ENCODE data around the gene MFSD6.
A peak's percentile ranks its signal among the peaks of the same experiment; 100 is the strongest.
"Not testable (repeated sequence)": the region's sequence is repeated elsewhere in the genome, so short reads cannot be mapped to it uniquely, and the experiment has no call there.

The MFSD6 gene

DNA sequence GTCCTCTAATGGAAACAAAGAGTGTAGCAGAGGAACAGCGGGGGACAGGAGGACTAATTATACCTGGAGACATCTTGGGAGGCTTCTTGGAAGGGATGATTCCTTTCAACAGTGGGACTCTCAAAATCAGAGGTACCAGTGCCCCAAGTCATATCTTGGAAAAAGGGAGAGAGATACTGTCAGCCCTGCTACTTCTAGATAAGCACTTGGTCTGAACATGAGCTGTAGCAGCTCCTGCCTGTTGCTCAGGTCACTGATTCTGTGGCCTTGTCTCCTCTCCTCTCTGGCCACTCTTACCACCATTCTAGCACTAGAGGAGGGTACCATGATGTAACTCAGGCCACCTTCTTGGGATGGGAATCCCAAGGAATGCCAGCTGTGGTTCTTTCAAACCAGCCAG, 54.5 kb downstream of the MFSD6 start:
- H3K27me3 ChIP-seq (ENCODE audit: control insufficient read depth in 1 of 2, insufficient read depth in 2 of 2, low read length in 2 of 2) = no peaks in the 10 kb centered on the region
- peaks cover 0 to 5% of the 10 kb centered on the region in 2 donors for H3K36me3 ChIP-seq (ENCODE audit: control insufficient read depth in 2 of 2, insufficient read depth in 2 of 2, low read length in 2 of 2)
- H3K4me1 ChIP-seq (ENCODE audit: control insufficient read depth, insufficient read depth, low read length) = peaks cover 12% of the 10 kb centered on the region
- no peak overlapping the region for H3K9ac ChIP-seq (ENCODE audit: low read length in 2 of 2)
- no peak overlapping the region for H3K27ac ChIP-seq (ENCODE audit: low read length)
- no peak overlapping the region for H3K4me3 ChIP-seq (ENCODE audit: low read length in 2 of 2)
- H3K9me3 ChIP-seq (ENCODE audit: control insufficient read depth in 2 of 2, low read length in 2 of 2) = no peaks in the 10 kb centered on the region

DNA sequence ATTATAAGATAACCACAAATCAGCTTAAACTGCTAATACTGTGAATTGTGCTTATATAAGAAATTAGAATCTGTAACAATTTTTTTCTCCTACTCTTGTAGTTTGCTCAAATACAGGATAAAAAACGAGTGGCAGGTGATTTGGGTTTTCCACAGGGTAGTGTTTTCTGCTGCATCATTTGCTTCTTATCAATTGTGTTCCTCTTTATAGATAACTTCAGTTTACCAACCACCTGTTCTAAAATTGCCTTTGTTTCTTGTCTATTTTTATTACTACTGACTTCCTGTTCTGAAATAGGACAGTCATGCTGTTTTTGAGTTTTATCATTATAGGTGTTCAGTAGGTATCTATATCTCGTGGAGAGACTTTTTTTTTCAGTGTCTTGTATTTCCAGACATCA, 56.9 kb downstream of the MFSD6 start:
- H3K27me3 ChIP-seq (ENCODE audit: control insufficient read depth in 1 of 2, insufficient read depth in 2 of 2, low read length in 2 of 2) = no peaks in the 10 kb centered on the region
- peaks cover 0 to 4% of the 10 kb centered on the region in 2 donors for H3K36me3 ChIP-seq (ENCODE audit: control insufficient read depth in 2 of 2, insufficient read depth in 2 of 2, low read length in 2 of 2)
- H3K9ac ChIP-seq (ENCODE audit: low read length in 2 of 2) = no peak overlapping the region
- H3K4me1 ChIP-seq (ENCODE audit: control insufficient read depth, insufficient read depth, low read length) = peaks cover 24% of the 10 kb centered on the region
- H3K4me3 ChIP-seq (ENCODE audit: low read length in 2 of 2) = no peak overlapping the region
- H3K9me3 ChIP-seq (ENCODE audit: control insufficient read depth in 2 of 2, low read length in 2 of 2) = no peaks in the 10 kb centered on the region
- no peak overlapping the region for H3K27ac ChIP-seq (ENCODE audit: low read length)

DNA sequence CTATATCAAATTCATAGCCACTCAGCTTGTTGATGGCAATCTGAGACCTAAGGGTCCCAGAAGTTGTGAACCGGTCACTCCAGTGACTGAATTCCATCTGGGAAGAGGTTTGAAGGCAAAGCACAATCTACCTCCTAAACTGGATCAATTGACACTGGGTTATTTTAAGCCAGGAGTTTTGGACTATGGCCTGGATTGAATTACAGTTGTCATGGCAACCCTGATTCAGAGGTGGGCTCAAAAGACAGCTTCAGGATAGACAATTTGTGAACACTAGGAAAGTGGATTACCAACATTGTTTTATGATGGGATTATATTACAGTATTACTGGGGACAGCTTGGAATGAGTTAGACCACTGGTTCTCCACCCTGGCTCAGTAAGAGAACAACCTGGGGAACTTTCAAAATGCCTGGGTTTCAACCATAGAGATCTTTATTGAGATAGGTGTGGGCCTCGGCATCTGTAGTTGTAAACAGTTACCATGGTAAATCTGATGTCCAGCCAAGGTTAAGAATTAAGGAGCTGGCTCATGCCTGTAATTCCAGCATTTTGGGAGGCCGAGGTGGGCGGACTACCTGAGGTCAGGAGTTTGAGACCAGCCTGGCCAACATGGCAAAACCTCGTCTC, 58.8 kb downstream of the MFSD6 start:
- peak overlapping the region; percentile 68 for H3K27ac ChIP-seq (ENCODE audit: low read length)
- peak overlapping the region in 1 of 2 donors; percentile 44 for H3K4me3 ChIP-seq (ENCODE audit: low read length in 2 of 2)
- peaks cover 28% of the 10 kb centered on the region for H3K4me1 ChIP-seq (ENCODE audit: control insufficient read depth, insufficient read depth, low read length)

DNA sequence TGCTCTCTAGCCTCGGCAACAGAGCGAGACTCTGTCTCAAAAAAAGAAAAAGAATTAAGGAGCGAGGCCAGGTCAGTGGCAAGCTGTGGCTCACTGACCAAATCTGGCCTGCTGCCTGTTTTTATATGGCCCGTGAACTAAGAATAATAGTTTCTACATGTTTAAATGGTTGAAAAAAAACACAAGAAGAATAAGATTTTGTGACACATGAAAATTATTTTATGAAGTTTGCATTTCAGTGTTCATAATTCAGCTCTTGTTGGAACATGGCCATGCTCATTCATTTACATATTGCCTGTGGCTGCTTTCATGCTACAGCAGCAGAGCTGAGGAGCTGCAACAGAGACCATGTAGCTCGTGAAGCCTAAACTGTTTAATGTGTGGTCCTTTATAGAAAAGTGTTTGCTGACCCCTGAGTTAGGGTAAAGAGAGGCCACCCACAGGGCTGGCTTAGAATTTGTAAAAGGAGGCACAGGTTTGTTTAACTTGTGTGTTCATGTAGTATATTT, 59.5 kb downstream of the MFSD6 start:
- peak overlapping the region in 1 of 2 donors; percentile 7 for H3K9ac ChIP-seq (ENCODE audit: low read length in 2 of 2)
- H3K4me3 ChIP-seq (ENCODE audit: low read length in 2 of 2) = peak overlapping the region in 1 of 2 donors; percentile 44
- no peaks in the 10 kb centered on the region for H3K9me3 ChIP-seq (ENCODE audit: control insufficient read depth in 2 of 2, low read length in 2 of 2)
- H3K27me3 ChIP-seq (ENCODE audit: control insufficient read depth in 1 of 2, insufficient read depth in 2 of 2, low read length in 2 of 2) = no peaks in the 10 kb centered on the region
- peaks cover 0 to 2% of the 10 kb centered on the region in 2 donors for H3K36me3 ChIP-seq (ENCODE audit: control insufficient read depth in 2 of 2, insufficient read depth in 2 of 2, low read length in 2 of 2)
- H3K4me1 ChIP-seq (ENCODE audit: control insufficient read depth, insufficient read depth, low read length) = peaks cover 28% of the 10 kb centered on the region
- peak overlapping the region; percentile 68 for H3K27ac ChIP-seq (ENCODE audit: low read length)

More for the DNA sequence above, 58.8 kb downstream of the MFSD6 start:
- H3K36me3 ChIP-seq (ENCODE audit: control insufficient read depth in 2 of 2, insufficient read depth in 2 of 2, low read length in 2 of 2) = peaks cover 0 to 4% of the 10 kb centered on the region in 2 donors
- H3K27me3 ChIP-seq (ENCODE audit: control insufficient read depth in 1 of 2, insufficient read depth in 2 of 2, low read length in 2 of 2) = no peaks in the 10 kb centered on the region
- H3K9ac ChIP-seq (ENCODE audit: low read length in 2 of 2) = no peak overlapping the region
- H3K9me3 ChIP-seq (ENCODE audit: control insufficient read depth in 2 of 2, low read length in 2 of 2) = no peaks in the 10 kb centered on the region

DNA sequence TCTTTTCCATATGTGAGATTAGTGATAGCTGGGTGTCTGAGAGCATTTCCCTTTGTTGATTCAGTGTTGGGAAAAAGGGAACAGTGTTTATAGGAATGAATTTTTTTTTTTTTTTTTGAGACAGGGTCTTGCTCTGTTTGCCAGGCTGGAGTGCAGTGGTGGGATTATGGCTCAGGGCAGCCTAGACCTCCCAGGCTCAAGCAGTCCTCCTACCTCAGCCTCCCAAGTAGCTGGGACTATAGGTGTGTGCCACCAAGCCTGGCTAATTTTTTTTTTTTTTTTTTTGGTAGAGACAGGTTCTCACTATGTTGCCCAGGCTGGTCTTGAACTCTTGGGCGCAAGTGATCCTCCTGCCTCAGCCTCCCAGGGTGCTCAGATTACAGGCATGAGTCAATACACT, 60.2 kb downstream of the MFSD6 start:
- Histone ChIP-seq H3K9ac (ENCODE audit: low read length in 2 of 2) (peak overlapping the region in 1 of 2 donors; percentile 7), H3K4me1 (ENCODE audit: control insufficient read depth, insufficient read depth, low read length) (peaks cover 28% of the 10 kb centered on the region), H3K27ac (ENCODE audit: low read length) (peak overlapping the region; percentile 68)
- H3K4me3 ChIP-seq (ENCODE audit: low read length in 2 of 2); H3K36me3 ChIP-seq (ENCODE audit: control insufficient read depth in 2 of 2, insufficient read depth in 2 of 2, low read length in 2 of 2); H3K27me3 ChIP-seq (ENCODE audit: control insufficient read depth in 1 of 2, insufficient read depth in 2 of 2, low read length in 2 of 2); H3K9me3 ChIP-seq (ENCODE audit: control insufficient read depth in 2 of 2, low read length in 2 of 2): not testable (repeated sequence)

DNA sequence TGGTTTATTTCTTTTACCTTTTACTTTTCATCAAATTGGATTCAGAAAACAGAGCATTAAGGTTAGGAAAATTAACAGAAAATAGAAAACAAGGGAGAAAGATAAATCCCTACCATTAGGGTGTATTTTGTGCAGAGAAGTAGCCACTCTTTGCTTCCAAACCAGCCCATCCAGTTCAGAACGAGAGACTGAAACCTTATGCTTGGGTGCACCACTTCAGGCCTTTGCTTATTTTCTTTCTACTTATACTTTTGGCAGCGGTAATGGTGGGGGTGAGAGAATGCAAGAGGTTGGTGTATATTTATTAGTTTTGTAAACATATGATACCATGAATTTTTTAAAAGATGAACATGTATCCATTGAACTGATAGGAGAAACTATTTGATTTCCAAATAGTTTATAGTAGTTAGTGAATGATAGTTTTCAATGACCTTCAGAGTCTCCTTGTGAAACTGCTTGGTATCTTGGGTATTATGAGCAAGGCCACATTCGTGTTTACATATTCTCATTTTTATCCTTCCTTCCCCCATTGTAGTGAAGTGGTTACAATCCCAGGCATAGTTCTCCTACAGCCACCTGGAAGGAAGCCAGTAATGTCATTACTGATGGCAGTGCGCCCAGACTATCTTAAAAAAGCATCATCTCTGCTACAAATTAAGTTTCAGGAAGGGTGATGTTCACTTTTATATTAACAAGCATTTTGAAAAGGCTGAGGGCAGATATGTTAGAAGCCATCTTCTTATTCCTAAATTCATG, 60.8 kb downstream of the MFSD6 start:
- Histone ChIP-seq H3K36me3 (ENCODE audit: control insufficient read depth in 2 of 2, insufficient read depth in 2 of 2, low read length in 2 of 2) (no peaks in the 10 kb centered on the region), H3K9ac (ENCODE audit: low read length in 2 of 2) (peak overlapping the region in 1 of 2 donors; percentile 2), H3K4me1 (ENCODE audit: control insufficient read depth, insufficient read depth, low read length) (peaks cover 28% of the 10 kb centered on the region), H3K9me3 (ENCODE audit: control insufficient read depth in 2 of 2, low read length in 2 of 2) (no peaks in the 10 kb centered on the region), H3K27me3 (ENCODE audit: control insufficient read depth in 1 of 2, insufficient read depth in 2 of 2, low read length in 2 of 2) (no peaks in the 10 kb centered on the region), H3K27ac (ENCODE audit: low read length) (peak overlapping the region; percentile 68), H3K4me3 (ENCODE audit: low read length in 2 of 2) (no peak overlapping the region)

DNA sequence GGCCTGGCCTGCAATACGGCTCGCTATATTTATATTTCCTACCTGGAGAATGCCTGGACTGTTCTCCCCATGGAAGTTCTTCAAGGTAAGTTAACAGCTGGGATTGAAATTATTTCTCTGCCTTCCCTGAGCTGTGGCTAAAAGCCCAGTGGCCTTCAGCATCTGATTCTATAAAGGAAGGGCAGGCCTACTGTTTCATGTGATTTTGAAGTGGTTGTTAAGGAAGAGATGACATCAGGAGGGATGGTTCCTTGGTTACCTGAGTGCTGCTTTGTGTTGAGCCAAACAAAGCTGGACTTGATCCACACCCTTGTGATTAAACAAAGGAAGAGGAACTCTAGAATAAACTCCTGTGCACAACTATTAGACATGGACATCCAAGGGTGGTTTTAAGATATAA, 61.6 kb downstream of the MFSD6 start:
- peaks cover 28% of the 10 kb centered on the region for H3K4me1 ChIP-seq (ENCODE audit: control insufficient read depth, insufficient read depth, low read length)
- H3K36me3 ChIP-seq (ENCODE audit: control insufficient read depth in 2 of 2, insufficient read depth in 2 of 2, low read length in 2 of 2) = no peaks in the 10 kb centered on the region
- peak overlapping the region in 1 of 2 donors; percentile 20 for H3K9ac ChIP-seq (ENCODE audit: low read length in 2 of 2)
- no peaks in the 10 kb centered on the region for H3K9me3 ChIP-seq (ENCODE audit: control insufficient read depth in 2 of 2, low read length in 2 of 2)
- H3K27me3 ChIP-seq (ENCODE audit: control insufficient read depth in 1 of 2, insufficient read depth in 2 of 2, low read length in 2 of 2) = no peaks in the 10 kb centered on the region
- peak overlapping the region; percentile 68 for H3K27ac ChIP-seq (ENCODE audit: low read length)
- H3K4me3 ChIP-seq (ENCODE audit: low read length in 2 of 2) = no peak overlapping the region

DNA sequence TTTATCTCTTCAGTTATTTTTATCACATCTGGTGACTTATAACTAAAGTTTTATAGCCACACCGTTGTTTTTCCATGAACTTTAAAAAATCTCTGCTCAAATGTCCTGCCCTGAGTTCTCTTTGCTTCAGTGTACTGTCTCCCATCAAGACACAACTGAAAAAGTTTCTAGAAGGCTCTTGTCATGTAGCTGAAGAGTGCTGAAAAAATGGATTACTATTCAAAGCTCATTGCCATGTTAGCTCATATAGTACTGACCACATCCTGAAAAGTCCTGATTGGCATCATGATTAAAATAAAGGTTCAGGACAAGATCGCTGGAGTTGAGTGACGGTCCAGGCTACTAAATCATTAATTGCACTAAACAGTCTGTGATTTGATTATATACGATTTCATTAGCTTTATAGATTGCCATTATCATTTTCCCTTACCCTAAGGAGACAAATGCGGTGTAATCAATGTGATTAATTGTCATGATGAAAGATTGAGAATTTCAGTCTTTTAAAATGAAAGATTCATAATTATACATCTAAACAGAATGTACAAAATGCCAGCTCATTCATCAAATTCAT, 62.2 kb downstream of the MFSD6 start:
- Histone ChIP-seq H3K4me3 (ENCODE audit: low read length in 2 of 2) (no peak overlapping the region), H3K9me3 (ENCODE audit: control insufficient read depth in 2 of 2, low read length in 2 of 2) (no peaks in the 10 kb centered on the region), H3K27me3 (ENCODE audit: control insufficient read depth in 1 of 2, insufficient read depth in 2 of 2, low read length in 2 of 2) (no peaks in the 10 kb centered on the region), H3K9ac (ENCODE audit: low read length in 2 of 2) (no peak overlapping the region), H3K27ac (ENCODE audit: low read length) (peak overlapping the region; percentile 25), H3K36me3 (ENCODE audit: control insufficient read depth in 2 of 2, insufficient read depth in 2 of 2, low read length in 2 of 2) (no peaks in the 10 kb centered on the region), H3K4me1 (ENCODE audit: control insufficient read depth, insufficient read depth, low read length) (peaks cover 28% of the 10 kb centered on the region)

DNA sequence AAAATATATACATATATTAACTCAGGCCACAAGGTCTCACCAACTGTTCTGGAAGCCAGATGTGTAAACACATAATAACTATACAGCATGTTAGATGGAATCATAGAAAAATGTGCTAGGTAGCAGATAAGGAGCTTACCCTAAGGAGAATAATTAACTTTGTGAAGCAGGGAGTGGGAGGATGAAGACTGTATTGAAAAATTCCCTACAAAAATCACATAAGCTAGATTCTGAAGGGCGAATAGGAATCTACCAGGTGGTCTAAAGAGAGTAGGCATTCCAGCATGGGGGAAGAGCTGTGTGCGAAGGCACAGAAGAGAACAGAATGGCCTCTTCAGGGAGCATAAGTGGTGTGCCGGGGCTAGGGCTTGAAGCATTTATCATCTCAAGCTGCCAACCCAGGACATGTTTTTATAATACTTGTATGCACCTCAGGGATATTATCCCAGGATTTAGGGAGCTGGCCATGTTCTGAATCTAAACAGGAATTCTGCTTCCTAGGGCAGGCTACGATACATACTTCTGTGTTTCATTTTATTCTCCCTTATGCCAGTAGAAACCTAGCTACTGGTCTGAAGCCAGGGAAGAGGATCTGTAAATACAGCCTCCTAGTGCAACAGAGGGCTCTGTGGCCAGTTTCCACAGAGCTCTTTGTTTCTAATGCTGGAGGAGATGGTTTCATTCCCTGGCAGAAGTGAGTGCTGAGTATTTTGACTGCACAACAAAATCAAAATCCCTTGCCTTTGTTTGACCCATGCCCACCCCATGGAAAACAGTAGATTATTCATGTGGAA, 69.7 kb downstream of the MFSD6 start:
- H3K4me1 ChIP-seq (ENCODE audit: control insufficient read depth, insufficient read depth, low read length) = peaks cover 17% of the 10 kb centered on the region
- no peaks in the 10 kb centered on the region for H3K27me3 ChIP-seq (ENCODE audit: control insufficient read depth in 1 of 2, insufficient read depth in 2 of 2, low read length in 2 of 2)
- peak overlapping the region; percentile 66 for H3K27ac ChIP-seq (ENCODE audit: low read length)

DNA sequence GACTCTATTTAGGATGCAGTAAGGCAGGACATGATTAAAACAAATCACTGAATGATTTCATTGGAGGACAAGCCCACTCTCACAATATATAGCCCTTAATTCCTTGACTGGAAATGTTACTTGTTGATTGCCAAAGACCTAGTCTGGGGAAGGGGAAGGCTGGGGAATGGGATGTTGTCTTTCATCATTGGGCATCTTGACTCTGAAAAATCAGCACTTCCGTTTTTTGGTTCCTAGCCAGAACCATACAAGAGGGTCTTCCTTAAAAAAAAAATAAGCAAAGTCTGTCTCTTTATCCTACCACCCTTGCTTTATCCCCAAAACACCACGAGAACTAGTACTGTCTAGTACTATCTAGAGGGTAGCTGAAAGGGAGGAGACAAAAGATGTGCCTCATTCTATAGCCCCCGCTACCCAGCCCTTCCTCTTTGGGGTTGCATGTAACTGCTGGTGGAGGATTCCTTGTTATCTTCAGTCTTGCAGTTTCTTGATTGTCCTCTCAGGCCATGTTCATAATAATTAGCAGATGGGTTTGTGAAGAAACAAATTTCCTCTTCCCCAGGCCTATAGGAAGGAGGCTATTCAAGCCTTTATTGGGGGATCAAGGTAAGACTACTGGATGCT, 70.5 kb downstream of the MFSD6 start:
- peak overlapping the region; percentile 45 to 56 for H3K4me3 ChIP-seq (ENCODE audit: low read length in 2 of 2)

More for the DNA sequence above, 69.7 kb downstream of the MFSD6 start:
- H3K4me3 ChIP-seq (ENCODE audit: low read length in 2 of 2) = peak overlapping the region; percentile 45 to 56
- H3K9me3 ChIP-seq (ENCODE audit: control insufficient read depth in 2 of 2, low read length in 2 of 2) = no peaks in the 10 kb centered on the region
- H3K36me3 ChIP-seq (ENCODE audit: control insufficient read depth in 2 of 2, insufficient read depth in 2 of 2, low read length in 2 of 2) = no peaks in the 10 kb centered on the region
- H3K9ac ChIP-seq (ENCODE audit: low read length in 2 of 2) = peak overlapping the region; percentile 2 to 37

More for the DNA sequence above, 70.5 kb downstream of the MFSD6 start:
- peaks cover 17% of the 10 kb centered on the region for H3K4me1 ChIP-seq (ENCODE audit: control insufficient read depth, insufficient read depth, low read length)
- H3K9ac ChIP-seq (ENCODE audit: low read length in 2 of 2) = peak overlapping the region; percentile 2 to 6
- H3K27ac ChIP-seq (ENCODE audit: low read length) = peak overlapping the region; percentile 66
- H3K36me3 ChIP-seq (ENCODE audit: control insufficient read depth in 2 of 2, insufficient read depth in 2 of 2, low read length in 2 of 2) = no peaks in the 10 kb centered on the region
- no peaks in the 10 kb centered on the region for H3K9me3 ChIP-seq (ENCODE audit: control insufficient read depth in 2 of 2, low read length in 2 of 2)
- no peaks in the 10 kb centered on the region for H3K27me3 ChIP-seq (ENCODE audit: control insufficient read depth in 1 of 2, insufficient read depth in 2 of 2, low read length in 2 of 2)
